SK-N-SH treated with all-trans-retinoic acid at 6 μM for 48 hours (cell line): ENCODE data around the gene ZNF610.

Experiments used
- ISL1 ChIP-seq: fragments of 250-450 bp; sonication (Bioruptor Pico); IDR thresholded peaks from 2 replicates; pipeline ENCODE4 v2.1.2; 2022; ENCODE audit warnings: mild to moderate bottlenecking, moderate library complexity
- PATZ1 ChIP-seq: fragments of 250-450 bp; sonication (Bioruptor Pico); IDR thresholded peaks from 2 replicates; pipeline ENCODE4 v1.8.0; 2020; ENCODE audit warnings: mild to moderate bottlenecking, moderate library complexity, borderline replicate concordance
- TCF4 ChIP-seq: fragments of 250-450 bp; sonication (Bioruptor Pico); IDR thresholded peaks from 2 replicates; pipeline ENCODE4 v1.8.0; 2021; ENCODE audit warnings: mild to moderate bottlenecking, moderate library complexity, borderline replicate concordance
- TOX ChIP-seq: fragments of 250-450 bp; sonication (Bioruptor Pico); IDR thresholded peaks from 2 replicates; pipeline ENCODE4 v1.8.0; 2021; ENCODE audit warnings: mild to moderate bottlenecking, moderate library complexity, borderline replicate concordance
- ZC3H10 ChIP-seq: fragments of 250-450 bp; sonication (Bioruptor Pico); IDR thresholded peaks from 2 replicates; pipeline ENCODE4 v1.5.1; 2021; ENCODE audit warnings: mild to moderate bottlenecking, moderate library complexity
- ZFP3 ChIP-seq: fragments of 250-450 bp; sonication (Bioruptor Pico); IDR thresholded peaks from 2 replicates; pipeline ENCODE4 v1.5.0; 2020; ENCODE audit warnings: mild to moderate bottlenecking, moderate library complexity
- TF ChIP-seq, protein P1 (sequence below): fragments of 250-450 bp; sonication (Bioruptor Pico); IDR thresholded peaks from 2 replicates; pipeline ENCODE4 v1.5.1; 2020; ENCODE audit warnings: low read depth, mild to moderate bottlenecking, moderate library complexity
- TF ChIP-seq, protein P2 (sequence below): fragments of 250-450 bp; sonication (Bioruptor Pico); IDR thresholded peaks from 2 replicates; pipeline ENCODE4 v1.5.1; 2021; ENCODE audit warnings: mild to moderate bottlenecking, moderate library complexity

DNA sequence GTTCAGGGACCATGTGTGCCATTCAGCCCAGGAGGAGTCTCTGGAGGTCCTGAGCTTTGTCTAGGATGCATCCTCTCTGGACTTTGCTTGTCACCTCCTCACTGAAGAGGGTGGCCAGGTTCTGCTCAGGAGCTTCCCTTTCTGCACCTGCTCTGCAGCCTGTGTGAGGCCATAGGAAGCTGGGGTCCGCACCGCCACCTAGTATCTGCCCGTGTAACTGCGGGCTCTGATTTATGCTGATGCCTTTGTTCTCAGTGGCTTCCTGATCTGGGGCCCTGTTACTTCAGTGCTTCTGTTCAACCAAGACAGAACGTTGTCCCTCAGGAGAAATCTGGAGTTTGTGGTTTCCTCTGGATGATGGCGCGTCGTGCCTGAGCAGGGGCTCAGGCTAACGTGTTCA is 15.5 kb downstream of the ZNF610 start:
- TF ChIP-seq TCF4 (CRISPR knock-in tag) (no peak), ZFP3 (CRISPR knock-in tag) (no peak), PATZ1 (CRISPR knock-in tag) (no peak), ISL1 (no peak), ZC3H10 (CRISPR knock-in tag) (no peak), TOX (CRISPR knock-in tag) (no peak)
- TF ChIP-seq, protein P1, sequence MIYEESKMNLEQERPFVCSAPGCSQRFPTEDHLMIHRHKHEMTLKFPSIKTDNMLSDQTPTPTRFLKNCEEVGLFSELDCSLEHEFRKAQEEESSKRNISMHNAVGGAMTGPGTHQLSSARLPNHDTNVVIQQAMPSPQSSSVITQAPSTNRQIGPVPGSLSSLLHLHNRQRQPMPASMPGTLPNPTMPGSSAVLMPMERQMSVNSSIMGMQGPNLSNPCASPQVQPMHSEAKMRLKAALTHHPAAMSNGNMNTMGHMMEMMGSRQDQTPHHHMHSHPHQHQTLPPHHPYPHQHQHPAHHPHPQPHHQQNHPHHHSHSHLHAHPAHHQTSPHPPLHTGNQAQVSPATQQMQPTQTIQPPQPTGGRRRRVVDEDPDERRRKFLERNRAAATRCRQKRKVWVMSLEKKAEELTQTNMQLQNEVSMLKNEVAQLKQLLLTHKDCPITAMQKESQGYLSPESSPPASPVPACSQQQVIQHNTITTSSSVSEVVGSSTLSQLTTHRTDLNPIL (CRISPR knock-in tag), result no peak
- TF ChIP-seq, protein P2, sequence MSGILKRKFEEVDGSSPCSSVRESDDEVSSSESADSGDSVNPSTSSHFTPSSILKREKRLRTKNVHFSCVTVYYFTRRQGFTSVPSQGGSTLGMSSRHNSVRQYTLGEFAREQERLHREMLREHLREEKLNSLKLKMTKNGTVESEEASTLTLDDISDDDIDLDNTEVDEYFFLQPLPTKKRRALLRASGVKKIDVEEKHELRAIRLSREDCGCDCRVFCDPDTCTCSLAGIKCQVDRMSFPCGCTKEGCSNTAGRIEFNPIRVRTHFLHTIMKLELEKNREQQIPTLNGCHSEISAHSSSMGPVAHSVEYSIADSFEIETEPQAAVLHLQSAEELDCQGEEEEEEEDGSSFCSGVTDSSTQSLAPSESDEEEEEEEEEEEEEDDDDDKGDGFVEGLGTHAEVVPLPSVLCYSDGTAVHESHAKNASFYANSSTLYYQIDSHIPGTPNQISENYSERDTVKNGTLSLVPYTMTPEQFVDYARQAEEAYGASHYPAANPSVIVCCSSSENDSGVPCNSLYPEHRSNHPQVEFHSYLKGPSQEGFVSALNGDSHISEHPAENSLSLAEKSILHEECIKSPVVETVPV (CRISPR knock-in tag), result no peak
